NCI-H774 (cell line): ENCODE results near the gene FAM241A.
"Not testable (repeated sequence)": the region's sequence is repeated elsewhere in the genome, so short reads cannot be mapped to it uniquely, and the experiment has no call there.

Experiments
- DNase-seq: peaks from one replicate; lab custom pipeline; 2025; lab: John Stamatoyannopoulos, UW

The FAM241A gene

GRCh38 chr4:112173593-112174558, 28.6 kb downstream of the FAM241A start:
- no peak for DNase-seq

DNA sequence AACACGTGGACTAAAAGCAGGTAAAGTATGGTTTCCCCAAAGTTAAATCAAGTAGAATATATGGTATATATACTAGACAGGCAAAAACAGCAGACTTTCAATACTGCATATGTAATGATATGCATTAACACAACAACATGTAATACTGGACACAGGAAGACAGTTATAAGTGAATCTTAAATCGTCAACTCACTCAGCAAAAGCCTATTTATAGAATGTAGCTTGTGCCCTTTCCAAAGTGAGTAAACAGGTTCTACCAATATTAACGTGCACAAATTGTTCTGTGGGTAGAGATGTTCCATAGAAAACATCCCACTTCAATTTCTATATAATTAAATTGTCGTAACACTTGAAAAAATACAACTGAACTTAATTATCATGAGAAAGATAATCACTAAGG, 30.6 kb downstream of the FAM241A start:
- DNase-seq, result no peak

GRCh38 chr4:112176596-112176995, 31.3 kb downstream of the FAM241A start:
- DNase-seq, result no peak

DNA sequence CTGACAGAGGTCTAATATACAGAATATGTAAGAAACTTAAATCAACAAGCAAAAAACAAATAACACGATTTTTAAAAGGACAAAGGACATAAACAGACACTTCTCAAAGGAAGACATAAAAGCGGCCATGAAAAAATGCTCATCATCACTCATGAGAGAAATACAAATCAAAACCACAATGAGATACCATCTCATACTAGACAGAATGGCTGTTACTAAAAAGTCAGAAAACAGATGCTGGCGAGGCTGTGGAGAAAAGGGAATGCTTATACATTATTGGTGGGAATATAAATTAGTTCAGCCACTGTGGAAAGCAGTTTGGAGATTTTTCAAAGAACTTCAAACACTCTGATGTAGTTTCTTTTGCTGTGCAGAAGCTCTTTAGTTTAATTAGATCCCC, 33.5 kb downstream of the FAM241A start:
- not testable (repeated sequence) for DNase-seq

DNA sequence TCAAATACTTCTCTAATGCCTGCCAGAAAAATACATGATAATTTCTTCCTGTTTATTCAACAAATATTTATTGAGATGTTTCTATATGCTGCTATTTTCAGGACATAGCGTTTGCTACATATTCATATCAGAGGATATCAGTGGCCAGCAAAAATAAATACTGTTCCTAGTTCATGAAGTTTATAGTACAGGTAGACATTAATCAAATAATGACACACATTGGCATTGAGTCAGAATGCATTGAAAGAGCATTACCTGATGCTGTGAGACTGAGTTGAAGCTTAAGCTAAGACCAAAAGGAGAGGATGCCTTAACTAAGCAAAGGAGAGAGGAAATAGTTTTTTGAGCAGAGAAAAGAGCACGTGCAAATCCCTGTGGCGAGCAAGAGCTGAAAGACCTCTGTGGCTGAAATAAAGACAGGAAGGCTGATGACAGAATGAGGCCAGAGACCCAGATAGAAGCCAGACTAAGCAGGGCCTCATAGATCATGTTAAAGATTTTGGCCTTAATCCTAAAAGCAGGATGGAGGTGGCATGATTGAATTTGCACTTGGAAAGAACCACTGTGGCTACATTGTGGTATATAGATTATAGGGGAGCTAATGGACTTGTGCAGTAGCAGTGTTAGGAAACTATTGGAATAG, 36.2 kb downstream of the FAM241A start:
- no peak for DNase-seq

DNA sequence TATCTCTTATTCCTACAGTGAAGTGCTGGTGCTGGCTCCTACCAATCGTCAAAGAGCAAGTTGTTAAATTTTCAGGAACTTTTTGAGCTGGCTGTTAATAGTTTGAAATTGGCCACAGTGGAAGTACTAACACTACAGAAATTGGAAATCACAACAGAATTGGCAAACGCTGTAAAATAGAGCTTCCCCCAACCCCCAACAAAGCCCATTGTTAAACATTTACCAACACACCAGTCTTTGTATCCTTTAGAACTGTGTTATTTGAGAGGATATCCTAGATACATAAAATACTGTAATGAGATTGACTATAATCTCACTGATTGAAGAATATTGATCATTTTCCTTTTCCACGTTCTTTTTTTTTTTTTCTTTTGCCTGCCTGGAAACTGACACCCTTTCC, 37.4 kb downstream of the FAM241A start:
- no peak for DNase-seq

- no peak for DNase-seq
Measured at GRCh38 chr4:112183252-112183651, 38.0 kb downstream of the FAM241A start.

- DNase-seq, result no peak
Measured at GRCh38 chr4:112184438-112184837, 39.2 kb downstream of the FAM241A start.

- DNase-seq, result no peak
Measured at GRCh38 chr4:112185334-112185733, 40.1 kb downstream of the FAM241A start.

- DNase-seq, result no peak
Measured at GRCh38 chr4:112185740-112186670, 40.8 kb downstream of the FAM241A start.

DNA sequence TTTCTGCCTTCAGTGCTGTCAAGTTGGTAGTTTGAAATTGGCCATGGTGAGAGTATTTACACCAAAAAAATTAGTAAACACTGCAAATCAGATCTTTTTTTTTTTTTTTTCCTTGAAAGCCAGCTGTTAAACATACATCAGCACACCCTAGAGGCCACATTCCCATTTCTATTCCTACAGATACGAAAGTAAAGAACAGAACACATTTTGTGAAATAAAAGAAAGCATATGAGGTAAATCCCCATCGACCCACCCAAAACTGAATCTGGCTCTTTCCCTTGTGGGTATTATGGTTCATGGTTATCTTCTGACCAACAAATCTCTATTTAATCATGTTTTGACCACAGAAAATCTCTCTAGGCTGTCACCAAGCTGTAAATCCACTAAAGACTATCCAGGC, 44.5 kb downstream of the FAM241A start:
- DNase-seq, result no peak

DNA sequence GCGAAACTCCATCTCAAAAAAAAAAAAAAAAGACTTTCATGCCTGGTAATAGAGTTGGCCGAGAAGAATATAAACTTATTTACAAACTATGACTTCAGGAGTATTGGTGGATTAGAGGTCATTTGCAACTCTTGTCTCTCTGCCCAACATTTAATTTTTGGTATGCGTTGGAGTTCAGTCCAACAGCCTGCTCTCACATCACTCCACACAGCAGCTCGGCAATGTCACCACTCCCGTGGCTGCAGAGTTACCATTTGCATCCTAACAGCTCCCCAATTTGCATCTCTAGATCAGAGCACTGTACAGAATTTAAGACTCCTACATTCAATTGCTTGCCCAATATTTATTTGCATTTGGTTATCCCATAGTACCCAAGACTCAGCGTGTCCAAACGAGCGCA, 45.4 kb downstream of the FAM241A start:
- no peak for DNase-seq

DNA sequence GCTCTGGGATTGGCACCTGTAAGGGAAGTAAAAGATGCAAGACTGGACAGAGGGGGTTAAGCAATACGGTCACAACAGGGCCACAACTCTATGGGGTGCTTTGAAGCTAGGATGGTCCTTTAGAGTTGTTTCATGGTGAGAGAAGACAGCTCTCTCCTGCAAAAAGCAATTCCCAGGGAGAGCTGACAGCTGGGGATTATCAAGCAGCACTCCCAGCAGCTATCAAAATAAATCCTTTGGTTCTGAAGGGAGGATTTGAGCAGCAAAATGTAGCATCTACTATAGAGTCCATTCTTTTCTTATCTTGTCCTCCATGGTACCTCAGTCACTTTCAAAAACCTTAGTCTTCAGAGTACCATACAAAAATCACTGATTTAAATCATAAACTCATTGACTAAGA, 51.2 kb downstream of the FAM241A start:
- DNase-seq, result no peak

- DNase-seq, result no peak
Measured at GRCh38 chr4:112199041-112199440, 53.8 kb downstream of the FAM241A start.

DNA sequence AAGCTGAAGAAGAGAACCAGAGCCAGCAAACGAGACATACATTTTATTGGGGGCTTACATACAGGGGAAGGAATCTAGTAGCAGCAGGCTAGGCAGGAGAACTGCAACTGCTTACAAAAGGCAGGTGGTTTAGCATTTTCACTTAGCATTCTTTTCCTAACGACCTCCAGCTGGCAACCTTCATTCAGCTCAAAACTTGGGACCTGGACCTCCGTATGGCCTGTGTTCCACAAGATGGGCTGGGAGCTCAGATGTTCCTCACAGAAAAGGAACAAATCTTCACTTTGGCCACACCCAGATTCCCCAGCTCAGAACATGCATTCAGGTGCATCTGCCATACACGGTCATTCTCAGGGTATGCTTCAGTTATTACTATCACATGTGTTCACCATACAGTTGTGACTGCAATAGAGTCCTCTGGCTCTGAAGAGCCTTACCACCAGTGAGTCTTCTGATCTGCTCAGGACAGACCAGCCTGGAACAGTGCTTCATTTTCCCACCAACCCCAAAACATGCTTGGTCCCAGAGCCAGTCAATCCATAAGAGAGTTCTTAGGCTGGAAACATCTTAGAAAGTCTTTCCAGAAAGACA, 56.8 kb downstream of the FAM241A start:
- DNase-seq, result no peak

GRCh38 chr4:112203593-112203992, 58.3 kb downstream of the FAM241A start:
- no peak for DNase-seq

DNA sequence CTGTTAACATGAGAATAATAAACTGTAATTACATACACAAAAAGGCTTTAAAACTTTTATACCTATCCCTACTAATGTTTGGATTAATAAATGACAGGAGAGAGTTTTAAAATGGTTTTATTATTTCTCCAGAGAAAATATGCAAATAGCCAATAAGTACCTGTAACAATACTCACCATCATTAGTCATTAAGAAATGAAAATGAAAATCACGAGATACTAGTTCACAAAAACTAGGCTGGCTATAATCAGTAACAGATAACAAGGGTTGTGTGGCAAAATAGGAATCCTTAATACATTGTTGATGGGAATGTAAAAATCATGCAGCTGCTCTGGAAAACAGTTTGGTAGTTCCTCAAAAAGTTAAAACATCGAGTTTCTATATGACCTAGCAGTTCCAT, 61.2 kb downstream of the FAM241A start:
- no peak for DNase-seq

GRCh38 chr4:112208137-112209095, 63.2 kb downstream of the FAM241A start:
- not testable (repeated sequence) for DNase-seq

- DNase-seq, result no peak
Measured at GRCh38 chr4:112210777-112211176, 65.5 kb downstream of the FAM241A start.

DNA sequence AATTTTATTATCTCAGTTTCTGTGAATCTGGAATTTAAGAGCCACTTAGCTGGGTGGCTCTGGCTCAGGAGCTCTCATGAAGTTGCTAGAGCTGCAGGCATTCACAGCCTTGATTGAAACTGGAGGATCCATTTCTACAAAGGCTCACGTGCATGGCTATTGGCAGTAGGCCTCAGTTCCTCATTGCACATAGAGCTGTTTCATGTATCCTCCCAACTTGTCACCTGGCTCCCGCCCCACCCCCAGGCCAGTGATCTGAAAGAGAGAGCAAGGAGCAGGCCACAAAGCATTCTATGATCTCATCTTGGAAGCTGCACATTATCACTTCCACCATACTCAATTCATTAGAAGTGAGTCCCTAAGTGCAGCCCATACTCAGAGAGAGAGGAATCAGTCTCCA, 67.8 kb downstream of the FAM241A start:
- DNase-seq, result no peak

GRCh38 chr4:112213856-112214255, 68.6 kb downstream of the FAM241A start:
- DNase-seq, result no peak
